Ishikawa (cell line): ENCODE measurements around the gene EML6.

Source experiments
- CEBPB ChIP-seq: IDR thresholded peaks from 2 replicates; pipeline ENCODE4 v1.6.1; 2012
- CREB1 ChIP-seq: IDR thresholded peaks from 2 replicates; pipeline ENCODE4 v1.6.1; 2012; ENCODE audit warnings: low read depth
- EGR1 ChIP-seq: IDR thresholded peaks from 2 replicates; pipeline ENCODE4 v1.6.1; 2012
- EP300 ChIP-seq: IDR thresholded peaks from 2 replicates; pipeline ENCODE4 v1.6.1; 2012; ENCODE audit warnings: borderline replicate concordance
- FOXM1 ChIP-seq: IDR thresholded peaks from 2 replicates; pipeline ENCODE4 v1.6.1; 2012; ENCODE audit warnings: low read depth, borderline replicate concordance
- MAX ChIP-seq: IDR thresholded peaks from 2 replicates; pipeline ENCODE4 v1.6.1; 2012
- NFIC ChIP-seq: IDR thresholded peaks from 2 replicates; pipeline ENCODE4 v1.6.1; 2012
- RAD21 ChIP-seq: IDR thresholded peaks from 2 replicates; pipeline ENCODE4 v1.6.1; 2012; ENCODE audit warnings: low read depth
- REST ChIP-seq: IDR thresholded peaks from 2 replicates; pipeline ENCODE4 v1.6.1; 2012; ENCODE audit warnings: low read depth, mild to moderate bottlenecking
- TAF1 ChIP-seq: IDR thresholded peaks from 2 replicates; pipeline ENCODE4 v1.6.1; 2012; ENCODE audit warnings: low read depth, mild to moderate bottlenecking
- TCF12 ChIP-seq: IDR thresholded peaks from 2 replicates; pipeline ENCODE4 v1.6.1; 2012; ENCODE audit warnings: low read depth
- TEAD4 ChIP-seq: IDR thresholded peaks from 2 replicates; pipeline ENCODE4 v1.6.1; 2012
- YY1 ChIP-seq: IDR thresholded peaks from 2 replicates; pipeline ENCODE4 v1.6.1; 2012; ENCODE audit warnings: low read depth
- ZBTB7A ChIP-seq: IDR thresholded peaks from 2 replicates; pipeline ENCODE4 v1.6.1; 2012; ENCODE audit warnings: low read depth
- TF ChIP-seq, protein P1 (sequence below): IDR thresholded peaks from 2 replicates; pipeline ENCODE4 v1.6.1; 2012

EML6 gene

DNA sequence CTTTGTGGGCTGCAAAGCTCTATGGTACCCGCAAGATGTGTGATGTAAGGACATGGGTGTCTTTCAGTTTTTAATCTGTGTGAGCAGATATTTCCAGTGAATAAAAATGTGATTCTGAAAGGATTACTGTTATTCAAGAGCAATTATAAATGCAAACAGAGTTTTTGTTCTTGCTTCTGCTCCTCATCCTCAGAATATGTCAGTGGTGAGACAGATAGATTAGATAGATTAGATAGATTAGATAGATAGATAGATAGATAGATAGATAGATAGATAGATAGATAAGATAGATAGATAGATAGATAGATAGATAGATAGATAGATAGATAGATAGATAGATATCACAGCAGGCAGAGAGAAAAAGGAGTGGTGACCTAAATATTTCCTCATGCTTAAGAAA lies 184.2 kb downstream of the EML6 start:
- TF ChIP-seq TEAD4 (no peak), CREB1 (no peak), RAD21 (no peak), TAF1 (no peak), YY1 (no peak), EP300 (no peak), NFIC (no peak), CEBPB (no peak), TCF12 (no peak), ZBTB7A (no peak), FOXM1 (no peak), REST (no peak)

DNA sequence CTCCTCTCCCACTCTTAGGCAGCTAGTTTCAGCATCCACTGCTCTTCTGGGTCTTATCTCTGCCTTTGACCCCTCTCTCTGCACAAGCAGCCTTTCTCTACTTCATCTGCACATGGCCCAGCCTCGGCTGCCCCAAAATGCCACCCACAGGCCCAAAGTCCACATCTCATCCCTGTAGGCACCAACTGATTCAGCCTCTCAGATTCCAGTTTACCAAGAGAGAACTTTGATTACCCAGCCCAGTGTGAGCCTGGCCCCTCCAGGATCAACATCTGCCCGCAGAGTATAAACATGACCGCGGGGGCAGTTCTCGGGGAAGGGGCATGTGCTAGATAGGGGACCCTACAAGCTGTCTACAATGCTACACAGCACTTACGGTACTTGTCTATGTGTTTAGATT lies 185.1 kb downstream of the EML6 start:
- TF ChIP-seq NFIC (no peak), CREB1 (no peak), TCF12 (no peak), TAF1 (no peak), MAX (no peak), EP300 (no peak), FOXM1 (no peak), YY1 (no peak)
- TF ChIP-seq, protein P1, sequence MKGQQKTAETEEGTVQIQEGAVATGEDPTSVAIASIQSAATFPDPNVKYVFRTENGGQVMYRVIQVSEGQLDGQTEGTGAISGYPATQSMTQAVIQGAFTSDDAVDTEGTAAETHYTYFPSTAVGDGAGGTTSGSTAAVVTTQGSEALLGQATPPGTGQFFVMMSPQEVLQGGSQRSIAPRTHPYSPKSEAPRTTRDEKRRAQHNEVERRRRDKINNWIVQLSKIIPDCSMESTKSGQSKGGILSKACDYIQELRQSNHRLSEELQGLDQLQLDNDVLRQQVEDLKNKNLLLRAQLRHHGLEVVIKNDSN: no peak

GRCh38 chr2:54909001-54909400 lies 185.5 kb downstream of the EML6 start:
- TF ChIP-seq ZBTB7A: no peak
- no peak for TF ChIP-seq TAF1
- TF ChIP-seq CEBPB: no peak
- TF ChIP-seq YY1: no peak
- TF ChIP-seq RAD21: no peak
- TF ChIP-seq EGR1: no peak
- TF ChIP-seq NFIC: no peak
- no peak for TF ChIP-seq EP300
- no peak for TF ChIP-seq TCF12
- no peak for TF ChIP-seq MAX

DNA sequence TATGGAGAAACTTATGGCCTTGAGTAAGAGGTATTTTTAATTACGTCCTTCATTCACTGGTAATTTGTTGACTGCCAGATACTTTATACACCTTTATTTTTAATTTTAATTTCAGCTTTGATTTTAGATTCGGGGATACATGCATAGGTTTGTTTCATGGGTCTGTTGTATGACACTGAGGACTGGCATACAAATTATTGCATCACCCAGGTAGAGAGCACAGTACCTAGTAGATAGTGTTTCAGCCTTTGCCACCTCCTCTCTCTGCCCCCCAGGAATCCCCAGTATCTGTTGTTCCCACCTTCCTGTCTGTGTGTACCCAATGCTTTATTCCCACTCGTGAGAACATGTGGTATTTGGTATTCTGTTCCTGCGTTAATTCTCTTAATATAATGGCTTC lies 188.8 kb downstream of the EML6 start:
- TF ChIP-seq REST (no peak), EGR1 (no peak), RAD21 (no peak), NFIC (no peak), EP300 (no peak), YY1 (no peak), CEBPB (no peak), CREB1 (no peak), MAX (no peak), ZBTB7A (no peak), TEAD4 (no peak), FOXM1 (no peak), TAF1 (no peak)
- TF ChIP-seq, protein P1: no peak

GRCh38 chr2:54912893-54913292 lies 189.4 kb downstream of the EML6 start:
- TF ChIP-seq FOXM1 (no peak), REST (no peak), ZBTB7A (no peak), TEAD4 (no peak)
- TF ChIP-seq, protein P1: no peak
